GM04503 (cell line): ENCODE results near the gene KAZN.

ENCODE experiments used
- DNase-seq: peaks from one replicate; pipeline ENCODE4 v3.0.0-alpha.2; 2012; ENCODE audit warnings: low read depth

KAZN gene

DNA sequence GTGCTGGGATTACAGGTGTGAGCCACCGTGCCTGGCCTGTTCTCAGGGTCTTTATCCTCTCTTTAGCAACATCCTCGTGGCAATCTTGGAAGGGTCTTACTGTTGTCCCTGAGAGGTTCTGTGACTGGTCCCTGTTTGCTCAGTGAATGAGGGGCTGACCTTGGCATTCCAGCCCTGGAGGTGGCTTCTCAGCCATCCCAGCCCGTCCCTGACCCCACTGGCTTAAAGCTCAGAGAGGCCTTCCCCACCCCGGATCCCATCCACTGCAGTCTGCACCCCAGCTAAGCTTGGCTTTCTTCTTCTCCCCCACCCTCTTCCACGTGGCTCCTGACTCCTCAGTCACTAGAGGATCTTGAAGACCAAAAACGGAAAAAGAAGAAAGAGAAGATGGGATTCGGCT, 466.8 kb downstream of the KAZN start:
- DNase-seq = no peak

GRCh38 chr1:15065736-15066135, 467.3 kb downstream of the KAZN start:
- DNase-seq = no peak

DNA sequence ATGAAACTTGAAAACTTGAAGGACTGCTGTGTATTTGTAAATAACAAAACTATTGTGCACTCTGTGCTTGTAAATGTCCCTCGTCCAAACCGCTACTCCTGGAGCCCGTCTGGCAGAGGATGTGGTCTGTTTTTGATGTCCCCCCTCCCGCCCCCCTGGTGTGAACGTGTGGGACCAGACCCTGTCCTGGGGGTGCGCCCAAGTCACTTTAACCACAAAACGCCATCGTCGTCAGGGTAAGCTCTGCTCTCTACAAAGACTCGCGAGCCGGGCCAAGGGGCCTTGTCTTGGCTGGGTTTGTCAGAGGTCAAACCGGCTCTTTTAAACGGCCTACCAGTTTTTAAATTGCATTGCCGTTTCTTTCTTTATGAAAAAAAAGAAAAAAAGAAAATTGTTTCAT, 467.7 kb downstream of the KAZN start:
- no peak for DNase-seq

DNA sequence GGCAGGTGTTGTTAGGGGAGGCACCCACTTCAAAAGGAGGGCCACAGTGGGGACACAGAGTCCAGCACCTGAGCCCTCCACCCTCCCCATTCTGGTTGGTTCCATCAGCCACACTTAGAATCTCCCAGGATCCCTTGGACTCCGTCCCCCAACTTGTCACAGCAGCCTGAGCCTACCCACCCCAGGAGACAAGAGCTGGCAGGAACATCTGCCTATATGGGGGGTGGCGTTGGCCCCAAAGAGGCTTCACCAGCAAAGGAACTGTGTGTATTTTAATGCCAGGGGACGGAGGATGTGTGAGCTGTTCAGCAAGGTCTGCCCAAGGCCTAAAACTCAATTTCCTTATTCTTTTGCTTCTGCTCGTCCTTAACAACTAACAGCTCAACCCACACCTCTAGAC, 468.7 kb downstream of the KAZN start:
- no peak for DNase-seq

GRCh38 chr1:15068152-15068551, 469.7 kb downstream of the KAZN start:
- DNase-seq = no peak

GRCh38 chr1:15068997-15069396, 470.5 kb downstream of the KAZN start:
- DNase-seq = no peak

GRCh38 chr1:15070145-15070748, 471.8 kb downstream of the KAZN start:
- no peak for DNase-seq

- DNase-seq = no peak
Measured at GRCh38 chr1:15071936-15072335, 473.5 kb downstream of the KAZN start.

GRCh38 chr1:15073799-15074308, 475.4 kb downstream of the KAZN start:
- no peak for DNase-seq

DNA sequence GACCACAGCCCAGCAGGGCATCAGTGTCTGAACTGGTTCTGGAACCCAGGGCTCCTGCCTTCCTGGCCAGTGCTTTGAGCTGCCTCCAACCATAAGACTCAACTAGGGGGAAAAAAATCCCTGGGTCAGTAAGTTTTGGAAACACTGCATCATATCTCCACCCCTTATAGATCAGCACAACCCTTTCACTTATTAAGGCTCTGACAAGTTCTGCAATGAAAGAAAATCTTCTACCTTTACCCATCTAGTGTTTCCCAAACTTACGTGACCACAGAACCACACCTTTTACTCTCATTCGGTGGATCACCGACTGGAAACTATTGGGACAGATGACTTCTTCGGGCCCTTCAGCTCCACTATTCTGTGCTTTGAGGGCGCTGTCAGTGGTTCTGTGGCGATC, 476.7 kb downstream of the KAZN start:
- DNase-seq = no peak

DNA sequence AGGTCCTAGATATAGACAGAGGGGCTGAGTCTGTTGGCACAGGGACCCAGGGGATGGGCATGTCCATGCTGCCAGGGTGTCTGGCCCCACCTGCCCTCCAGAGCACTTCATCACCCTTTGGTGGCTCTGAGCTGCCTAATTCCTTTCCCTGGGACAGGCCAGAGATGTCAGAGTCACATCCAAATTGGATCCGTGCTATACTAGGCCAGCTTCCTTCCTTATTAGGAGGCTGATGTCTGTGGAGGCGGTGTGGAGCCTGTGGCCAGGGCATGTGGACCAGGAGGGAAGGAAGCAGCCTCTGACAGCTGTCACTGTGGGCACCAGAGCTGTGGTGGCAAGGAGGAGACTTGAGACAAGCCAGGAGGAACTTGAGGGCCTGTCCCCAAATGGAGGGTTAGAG, 477.3 kb downstream of the KAZN start:
- no peak for DNase-seq

- no peak for DNase-seq
Measured at GRCh38 chr1:15076807-15077206, 478.3 kb downstream of the KAZN start.

GRCh38 chr1:15077384-15077783, 478.9 kb downstream of the KAZN start:
- DNase-seq = no peak

DNA sequence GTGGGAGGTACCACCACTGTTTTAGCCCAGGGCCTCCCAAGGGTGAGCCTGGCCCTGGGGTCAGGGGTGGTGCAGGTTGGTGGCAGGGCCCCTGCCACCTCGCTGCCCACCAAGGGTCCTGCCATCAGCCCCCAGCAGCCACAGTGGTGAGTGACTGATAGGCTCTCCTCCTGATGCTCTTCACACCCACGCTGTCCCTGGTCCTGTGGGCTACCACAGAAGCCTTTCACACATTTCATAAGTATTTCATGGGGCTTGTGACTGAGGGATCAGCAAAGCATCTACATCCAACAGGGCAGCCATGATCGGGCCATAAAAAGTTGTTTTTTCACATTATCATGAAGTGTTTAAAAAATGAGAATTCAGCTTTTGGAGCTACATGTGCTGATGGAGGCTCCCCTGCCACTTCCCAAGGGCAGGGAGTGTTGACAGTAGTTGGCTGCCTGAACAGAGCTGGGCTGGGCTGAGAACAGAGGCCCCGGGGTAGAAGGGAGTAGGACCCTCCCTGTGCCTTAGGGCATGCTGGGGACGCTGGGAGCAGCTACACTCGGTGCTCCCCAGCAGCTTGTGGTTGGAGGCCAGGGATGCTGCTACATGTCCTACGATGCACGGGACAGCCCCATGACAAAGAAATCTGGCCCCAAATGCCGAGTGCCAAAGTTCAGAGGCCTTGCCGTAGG, 482.0 kb downstream of the KAZN start:
- no peak for DNase-seq

GRCh38 chr1:15081102-15081501, 482.6 kb downstream of the KAZN start:
- DNase-seq = no peak

GRCh38 chr1:15083578-15083977, 485.1 kb downstream of the KAZN start:
- DNase-seq = no peak

DNA sequence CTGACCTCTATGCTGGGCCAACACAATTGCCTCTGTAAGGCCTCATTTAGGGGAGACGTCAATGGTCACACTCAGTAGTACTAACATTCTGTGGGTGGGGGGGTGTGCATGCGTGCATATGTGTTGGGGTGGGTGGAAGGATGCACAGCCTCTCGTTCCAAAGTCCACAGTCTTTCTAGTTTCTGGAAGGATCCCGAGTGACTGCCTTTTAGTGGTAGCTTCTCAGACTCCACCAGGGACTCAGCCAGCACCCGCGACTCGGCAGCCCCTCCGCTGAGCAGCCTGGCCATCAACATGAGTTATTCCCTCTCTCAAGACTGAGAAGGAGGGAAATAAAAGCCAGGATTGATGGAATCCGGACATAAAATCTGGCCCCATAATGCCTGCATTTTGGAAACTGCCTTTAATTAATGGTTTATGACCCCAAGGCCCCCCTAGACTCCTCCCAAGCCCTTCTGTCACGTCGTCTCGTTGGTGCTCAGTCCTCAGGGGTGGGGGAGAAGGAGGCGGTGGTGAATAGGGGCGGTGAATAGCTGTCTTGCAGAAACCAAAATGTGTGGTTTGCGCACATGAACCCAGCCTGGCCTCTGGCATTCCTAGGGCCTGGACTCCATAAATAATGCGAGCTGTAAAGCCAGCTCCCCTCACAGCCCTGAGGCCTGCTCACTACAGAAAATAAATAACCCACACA, 489.9 kb downstream of the KAZN start:
- DNase-seq = no peak

DNA sequence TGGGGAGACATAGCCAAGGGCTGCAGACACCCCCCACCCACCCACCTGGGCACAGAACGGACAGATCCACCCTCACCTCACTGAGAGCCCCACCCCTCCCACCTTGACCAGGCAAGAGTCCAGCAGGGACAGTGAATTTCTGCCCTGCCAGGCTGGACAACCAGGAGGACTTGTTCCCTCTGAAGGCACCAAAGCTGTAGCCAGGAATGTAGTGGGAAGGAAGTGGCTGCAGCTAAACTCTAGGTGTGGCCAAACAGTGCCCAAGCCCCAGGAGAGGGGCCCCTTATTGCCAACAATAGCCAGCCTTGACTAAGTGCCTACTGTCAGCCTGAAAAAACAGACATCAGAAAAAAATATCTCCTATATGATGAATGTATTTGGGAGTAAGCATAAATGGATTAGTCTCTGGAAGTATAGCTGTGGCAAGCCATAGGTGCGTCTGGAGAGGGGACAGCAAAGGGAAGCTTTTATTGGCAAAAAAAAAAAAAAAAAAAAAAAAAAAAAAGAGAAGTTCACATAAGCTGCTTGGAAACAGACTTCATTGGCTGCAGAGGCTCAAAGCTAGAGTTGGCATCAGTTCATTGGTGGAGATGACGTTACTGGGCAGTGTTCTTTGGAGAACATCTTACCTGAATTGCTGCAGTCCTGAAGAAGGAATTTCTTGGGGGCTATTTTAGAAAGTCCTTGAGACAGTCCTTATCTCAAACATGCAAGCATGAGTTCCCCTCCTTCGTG, 490.9 kb downstream of the KAZN start:
- DNase-seq = no peak

- no peak for DNase-seq
Measured at GRCh38 chr1:15090373-15090772, 491.9 kb downstream of the KAZN start.

- DNase-seq = no peak
Measured at GRCh38 chr1:15094056-15094455, 495.6 kb downstream of the KAZN start.

DNA sequence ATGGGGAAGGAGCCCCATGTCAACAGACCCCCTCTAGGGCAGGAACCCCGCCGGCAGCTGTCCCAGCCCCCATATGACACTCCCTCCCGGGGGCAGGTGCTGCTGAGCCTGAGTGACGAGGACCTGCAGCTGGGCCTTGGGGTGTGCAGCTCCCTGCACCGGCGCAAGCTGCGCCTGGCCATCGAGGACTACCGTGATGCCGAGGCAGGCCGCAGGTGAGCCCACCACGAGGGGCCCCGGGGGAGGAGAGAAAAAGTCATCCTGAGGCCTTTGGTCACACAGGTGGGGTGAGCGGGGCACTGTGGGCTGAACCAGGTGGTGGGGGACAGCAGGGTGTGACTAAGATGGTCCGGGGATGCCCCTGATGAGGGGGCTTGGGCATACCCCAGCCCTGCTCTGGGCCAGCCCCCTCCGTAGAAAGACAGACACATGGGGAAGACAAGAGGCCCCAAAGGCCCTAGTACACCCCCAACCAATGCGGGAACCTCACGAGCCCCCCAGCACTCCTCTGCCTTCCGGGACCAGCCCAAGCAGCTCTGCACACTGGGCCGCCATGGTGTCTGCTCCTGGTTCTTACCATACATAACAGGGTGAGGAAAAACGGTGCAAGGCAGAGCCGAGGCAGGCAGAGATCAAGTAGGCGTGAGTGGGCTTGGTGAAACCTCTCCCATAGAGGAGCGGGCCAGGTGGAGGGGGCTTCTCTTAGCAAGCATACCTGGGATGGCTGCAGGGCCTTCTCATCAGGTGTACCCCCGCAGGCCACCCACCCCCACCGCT, 496.4 kb downstream of the KAZN start:
- DNase-seq = no peak

DNA sequence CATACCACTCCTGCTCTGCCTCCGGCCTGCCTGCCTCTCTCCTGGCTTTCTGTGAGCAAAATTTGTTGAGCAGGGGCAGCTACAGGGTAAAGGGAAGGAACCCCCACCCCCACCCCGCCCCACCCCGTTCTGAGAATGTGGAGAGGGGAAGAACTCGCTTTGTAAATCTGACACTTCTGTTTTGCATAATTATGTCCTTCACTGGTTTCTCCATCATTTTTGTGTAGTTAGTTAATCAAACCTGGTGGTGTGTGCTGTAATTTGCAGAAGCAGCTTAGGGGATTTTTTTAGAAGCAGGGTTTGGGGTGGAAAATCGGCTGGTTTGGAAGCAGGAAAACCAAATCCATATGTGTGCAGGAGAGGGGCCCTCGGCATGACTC, 497.0 kb downstream of the KAZN start:
- no peak for DNase-seq
